Measurements from ENCODE around the gene TRAPPC11. TPM values are rescaled to one million over a fixed set of nuclear protein-coding genes. Genes with fewer than 3 reads are reported as not detected.
A peak's percentile ranks its signal among the peaks of the same experiment; 100 is the strongest.

Gene TRAPPC11
- 38.8 and 40.8 TPM in 2 replicates for total RNA-seq

DNA sequence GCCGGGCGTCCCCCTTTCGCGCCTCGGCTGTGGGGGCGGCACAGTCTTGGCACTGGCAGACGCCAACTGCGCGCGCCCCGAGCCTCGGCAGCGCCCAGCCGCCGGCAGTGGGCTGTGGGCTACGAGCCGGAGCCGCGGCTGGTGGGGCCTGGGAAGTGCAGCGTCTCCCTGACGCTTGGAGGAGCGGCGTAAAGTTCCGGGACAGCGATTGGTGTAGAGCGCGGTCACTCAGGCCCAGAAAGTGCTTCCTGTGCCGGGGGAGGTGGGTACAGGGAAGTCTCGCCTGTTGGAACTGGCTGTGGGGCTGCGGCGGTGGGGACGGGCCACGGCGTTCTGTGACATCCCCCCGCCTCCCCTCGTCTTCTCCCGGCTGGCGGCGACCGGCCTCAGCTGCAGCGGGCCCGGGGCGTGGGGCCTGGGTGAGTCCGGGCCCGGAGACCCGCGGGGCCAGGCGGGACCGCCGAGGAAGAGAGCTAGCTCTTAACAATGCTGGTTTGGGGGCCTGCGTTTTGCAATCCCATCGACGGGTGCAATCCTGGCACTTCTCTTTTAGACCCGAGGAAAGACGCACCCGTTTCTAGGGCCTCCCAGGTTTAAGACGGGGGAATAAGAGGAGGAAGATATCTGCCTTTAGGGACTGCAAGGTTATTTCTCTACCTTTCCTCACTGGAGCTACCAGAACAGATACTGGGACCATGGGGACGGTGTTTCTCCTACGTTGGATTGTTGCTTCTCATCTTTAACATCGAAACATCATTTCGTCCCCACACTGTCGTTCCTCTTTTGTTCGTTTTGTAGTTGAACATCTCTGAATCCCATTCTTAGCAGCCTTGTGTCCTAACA is at the start of gene TRAPPC11, which contains the start of gene RWDD4:
TSS of gene TRAPPC11 (plus strand) at position 265 of the 843 bp plus-strand sequence. CDS start 4,575 bp downstream, outside the sequence.
TSS of gene RWDD4 (minus strand) at position 157 of the 843 bp plus-strand sequence. CDS start 233 bp downstream, outside the sequence.
- TF ChIP-seq, protein P1, sequence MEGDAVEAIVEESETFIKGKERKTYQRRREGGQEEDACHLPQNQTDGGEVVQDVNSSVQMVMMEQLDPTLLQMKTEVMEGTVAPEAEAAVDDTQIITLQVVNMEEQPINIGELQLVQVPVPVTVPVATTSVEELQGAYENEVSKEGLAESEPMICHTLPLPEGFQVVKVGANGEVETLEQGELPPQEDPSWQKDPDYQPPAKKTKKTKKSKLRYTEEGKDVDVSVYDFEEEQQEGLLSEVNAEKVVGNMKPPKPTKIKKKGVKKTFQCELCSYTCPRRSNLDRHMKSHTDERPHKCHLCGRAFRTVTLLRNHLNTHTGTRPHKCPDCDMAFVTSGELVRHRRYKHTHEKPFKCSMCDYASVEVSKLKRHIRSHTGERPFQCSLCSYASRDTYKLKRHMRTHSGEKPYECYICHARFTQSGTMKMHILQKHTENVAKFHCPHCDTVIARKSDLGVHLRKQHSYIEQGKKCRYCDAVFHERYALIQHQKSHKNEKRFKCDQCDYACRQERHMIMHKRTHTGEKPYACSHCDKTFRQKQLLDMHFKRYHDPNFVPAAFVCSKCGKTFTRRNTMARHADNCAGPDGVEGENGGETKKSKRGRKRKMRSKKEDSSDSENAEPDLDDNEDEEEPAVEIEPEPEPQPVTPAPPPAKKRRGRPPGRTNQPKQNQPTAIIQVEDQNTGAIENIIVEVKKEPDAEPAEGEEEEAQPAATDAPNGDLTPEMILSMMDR (IDR thresholded peaks at IDR 0.05; ENCODE audit: insufficient read depth, low read length, severe bottlenecking), result peak; percentile 19
- Histone ChIP-seq H3K27me3 (ENCODE audit: control insufficient read depth, insufficient read depth, low read length) (no peaks in the 10 kb centered on the region), H3K36me3 (ENCODE audit: control insufficient read depth, insufficient read depth, low read length) (peaks cover 2% of the 10 kb centered on the region), H3K4me3 (ENCODE audit: low read depth, low read length) (peak within 1 kb of the TSS; percentile 56)
- FAIRE-seq (no peak), DNase-seq (ENCODE audit: low read depth) (peak; percentile 94)

DNA sequence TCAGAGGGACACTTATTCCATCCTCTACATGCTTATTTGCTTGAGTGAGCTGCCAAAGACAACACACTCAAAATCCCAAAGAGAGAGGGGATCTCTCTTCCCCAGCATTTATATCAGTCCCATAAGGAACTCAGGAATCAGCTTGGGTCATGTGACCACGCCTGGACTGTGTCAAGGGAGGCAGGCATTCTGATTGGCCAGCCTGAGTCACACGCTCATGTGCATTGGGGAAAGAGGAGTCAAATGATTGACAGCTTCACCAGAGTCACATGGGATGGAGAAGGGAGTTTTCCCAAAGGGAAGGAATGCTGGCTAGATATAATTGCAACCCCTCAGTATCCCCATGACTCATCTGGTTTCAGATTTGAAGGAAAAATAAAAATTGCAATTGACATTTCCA is 49.1 kb upstream of the TRAPPC11 start:
- FAIRE-seq (no peak), DNase-seq (ENCODE audit: low read depth) (no peak)
- Histone ChIP-seq H3K36me3 (ENCODE audit: control insufficient read depth, insufficient read depth, low read length) (no peaks in the 10 kb centered on the region), H3K4me3 (ENCODE audit: low read depth, low read length) (no peak overlapping the region), H3K27me3 (ENCODE audit: control insufficient read depth, insufficient read depth, low read length) (no peaks in the 10 kb centered on the region)
- TF ChIP-seq, protein P1 (IDR thresholded peaks at IDR 0.05; ENCODE audit: insufficient read depth, low read length, severe bottlenecking), result no peak

DNA sequence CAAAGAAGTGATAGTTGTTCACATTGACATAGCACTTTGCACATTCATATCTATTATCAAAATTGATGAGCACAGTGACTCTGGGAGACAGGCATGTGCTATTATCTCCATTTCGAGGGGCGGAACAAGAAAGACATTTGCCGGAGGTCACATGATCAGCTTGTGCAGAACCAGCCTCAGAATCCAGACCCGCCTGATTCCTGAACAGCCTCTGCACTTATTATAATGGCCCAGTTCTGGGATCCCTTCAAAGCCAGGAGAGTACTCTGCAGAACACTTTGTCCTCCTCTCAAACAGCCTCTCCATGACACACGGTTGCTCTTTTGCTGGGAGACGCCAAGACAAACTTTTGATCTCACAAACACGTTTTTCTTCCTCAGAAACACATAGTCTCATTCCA is 48.5 kb upstream of the TRAPPC11 start:
- Histone ChIP-seq H3K4me3 (ENCODE audit: low read depth, low read length) (no peak overlapping the region), H3K36me3 (ENCODE audit: control insufficient read depth, insufficient read depth, low read length) (no peaks in the 10 kb centered on the region), H3K27me3 (ENCODE audit: control insufficient read depth, insufficient read depth, low read length) (no peaks in the 10 kb centered on the region)
- TF ChIP-seq, protein P1 (IDR thresholded peaks at IDR 0.05; ENCODE audit: insufficient read depth, low read length, severe bottlenecking), result no peak
- DNase-seq (ENCODE audit: low read depth) (no peak), FAIRE-seq (no peak)

DNA sequence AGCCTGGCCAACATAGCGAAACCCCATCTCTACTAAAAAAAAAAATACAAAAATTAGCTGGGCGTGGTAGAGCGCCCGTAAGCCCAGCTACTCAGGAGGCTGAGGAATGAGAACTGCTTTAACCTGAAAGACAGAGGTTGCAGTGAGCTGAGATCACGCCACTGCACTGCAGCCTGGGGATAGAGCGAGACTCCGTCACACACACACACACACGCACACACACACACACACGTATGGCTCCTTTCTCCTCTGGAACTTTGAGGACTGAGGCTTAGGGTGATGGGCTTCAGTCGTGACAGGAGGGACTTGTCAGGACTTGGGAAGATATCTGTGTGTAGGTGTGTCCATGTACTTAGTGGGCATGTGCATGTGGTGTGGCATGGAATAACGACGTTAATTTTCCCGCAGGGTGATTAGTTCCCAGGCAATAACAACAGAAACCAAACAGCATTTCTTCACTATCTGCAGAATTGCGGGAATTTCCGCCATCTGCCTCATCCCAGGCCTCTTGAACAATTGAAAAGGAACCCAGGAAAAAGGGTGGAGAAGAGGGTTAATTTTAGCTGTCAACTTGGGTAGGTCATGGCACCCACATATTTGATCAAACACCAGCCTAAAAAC is 47.8 kb upstream of the TRAPPC11 start:
- Histone ChIP-seq H3K27me3 (ENCODE audit: control insufficient read depth, insufficient read depth, low read length) (no peaks in the 10 kb centered on the region), H3K36me3 (ENCODE audit: control insufficient read depth, insufficient read depth, low read length) (no peaks in the 10 kb centered on the region), H3K4me3 (ENCODE audit: low read depth, low read length) (no peak overlapping the region)
- no peak for FAIRE-seq
- TF ChIP-seq, protein P1 (IDR thresholded peaks at IDR 0.05; ENCODE audit: insufficient read depth, low read length, severe bottlenecking), result no peak
- no peak for DNase-seq (ENCODE audit: low read depth)

DNA sequence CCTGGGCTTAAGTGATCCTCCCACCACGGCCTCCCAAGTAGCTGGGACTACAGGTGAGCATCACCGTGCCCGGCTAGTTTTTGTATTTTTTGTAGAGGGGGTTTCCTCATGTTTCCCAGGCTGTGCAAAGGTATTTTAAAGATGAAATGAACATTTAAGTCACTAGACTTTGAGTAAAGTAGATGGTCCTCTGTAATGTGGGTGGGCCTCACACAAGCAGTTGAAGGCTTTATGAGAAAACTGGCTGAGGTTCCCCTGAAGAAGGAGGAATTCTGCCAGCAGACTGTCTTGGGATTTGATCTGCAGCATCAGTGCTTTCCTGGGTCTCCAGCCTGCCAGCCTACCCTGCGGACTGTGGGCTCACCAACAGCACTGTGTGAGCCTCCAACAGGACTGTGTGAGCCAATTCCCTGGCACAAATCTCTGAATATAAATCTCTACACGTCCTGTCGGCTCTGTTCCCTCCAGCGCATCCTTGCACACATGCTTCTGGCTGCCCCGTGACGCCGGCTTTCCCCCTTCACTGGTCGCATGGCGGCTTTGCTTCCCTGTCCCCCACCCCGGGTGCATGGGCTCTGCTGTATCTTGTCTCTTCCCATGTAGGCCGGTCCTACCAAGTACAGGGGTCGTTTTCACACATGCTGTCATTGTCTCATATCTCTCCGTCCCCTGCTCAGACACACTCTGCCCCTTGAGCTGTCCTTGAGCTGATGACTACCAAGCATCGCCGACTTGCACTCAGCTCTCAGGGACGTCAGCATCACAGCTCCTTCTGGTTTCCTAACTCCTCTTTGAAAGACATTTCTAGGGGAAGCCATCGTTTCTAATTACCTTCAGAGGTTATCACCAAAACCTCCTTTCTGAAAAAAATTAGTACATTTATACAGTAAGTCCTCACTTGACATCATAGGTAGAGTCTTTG is 46.5 kb upstream of the TRAPPC11 start:
- TF ChIP-seq, protein P1 (IDR thresholded peaks at IDR 0.05; ENCODE audit: insufficient read depth, low read length, severe bottlenecking), result no peak
- Histone ChIP-seq H3K4me3 (ENCODE audit: low read depth, low read length) (no peak overlapping the region), H3K27me3 (ENCODE audit: control insufficient read depth, insufficient read depth, low read length) (no peaks in the 10 kb centered on the region), H3K36me3 (ENCODE audit: control insufficient read depth, insufficient read depth, low read length) (no peaks in the 10 kb centered on the region)
- DNase-seq (ENCODE audit: low read depth) (no peak), FAIRE-seq (no peak)
